NCI-H748 (cell line): ENCODE data around the gene C4A.
"Not testable (repeated sequence)": the region's sequence is repeated elsewhere in the genome, so short reads cannot be mapped to it uniquely, and the experiment has no call there.

Experiments
- DNase-seq: peaks from one replicate; lab custom pipeline; 2025; ENCODE audit not compliant: unreplicated experiment; lab: John Stamatoyannopoulos, UW

Gene C4A

DNA sequence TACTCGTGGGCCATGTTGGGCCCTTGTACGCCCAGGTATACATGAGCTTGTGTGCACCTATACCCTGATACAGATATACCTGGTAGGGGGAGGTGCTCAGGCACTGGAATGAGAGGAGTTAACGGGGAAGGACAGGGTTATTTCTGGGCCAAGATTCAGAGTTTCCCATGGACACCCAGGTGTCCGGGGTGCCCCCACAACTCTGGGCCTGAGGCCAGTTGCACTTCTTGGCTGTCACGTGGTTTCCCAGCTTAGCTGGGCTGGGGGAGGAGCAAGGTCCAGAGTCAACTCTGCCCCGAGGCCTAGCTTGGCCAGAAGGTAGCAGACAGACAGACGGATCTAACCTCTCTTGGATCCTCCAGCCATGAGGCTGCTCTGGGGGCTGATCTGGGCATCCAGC, at the start of gene C4A:
Gene C4A, plus strand, starts transcription at position 314 of the 400 bp plus-strand sequence. Its CDS starts 51 bp downstream, at position 365.
- DNase-seq = not testable (repeated sequence)

DNA sequence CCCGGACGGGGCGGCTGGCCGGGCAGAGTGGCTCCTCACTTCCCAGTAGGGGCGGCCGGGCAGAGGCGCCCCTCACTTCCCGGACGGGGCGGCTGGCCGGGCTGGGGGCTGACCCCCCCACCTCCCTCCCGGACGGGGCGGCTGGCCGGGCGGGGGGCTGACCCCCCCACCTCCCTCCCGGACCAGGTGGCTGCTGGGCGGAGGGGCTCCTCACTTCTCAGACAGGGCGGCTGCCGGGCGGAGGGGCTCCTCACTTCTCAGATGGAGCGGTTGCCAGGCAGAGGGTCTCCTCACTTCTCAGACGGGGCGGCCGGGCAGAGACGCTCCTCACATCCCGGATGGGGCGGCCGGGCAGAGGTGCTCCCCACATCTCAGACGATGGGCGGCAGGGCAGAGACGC, 49.7 kb upstream of the C4A start:
- DNase-seq = not testable (repeated sequence)

DNA sequence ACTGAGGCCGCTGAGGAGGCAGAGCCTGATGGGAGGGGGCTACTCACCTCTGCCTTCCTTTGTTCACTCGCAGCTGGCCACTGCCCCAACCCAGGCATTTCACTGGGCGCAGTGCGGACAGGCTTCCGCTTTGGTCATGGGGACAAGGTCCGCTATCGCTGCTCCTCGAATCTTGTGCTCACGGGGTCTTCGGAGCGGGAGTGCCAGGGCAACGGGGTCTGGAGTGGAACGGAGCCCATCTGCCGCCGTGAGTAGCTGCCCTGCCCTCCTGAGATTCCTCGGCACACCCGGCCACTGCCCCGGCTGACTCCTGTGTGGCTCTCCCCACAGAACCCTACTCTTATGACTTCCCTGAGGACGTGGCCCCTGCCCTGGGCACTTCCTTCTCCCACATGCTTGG, 48.3 kb upstream of the C4A start:
- DNase-seq = no peak

DNA sequence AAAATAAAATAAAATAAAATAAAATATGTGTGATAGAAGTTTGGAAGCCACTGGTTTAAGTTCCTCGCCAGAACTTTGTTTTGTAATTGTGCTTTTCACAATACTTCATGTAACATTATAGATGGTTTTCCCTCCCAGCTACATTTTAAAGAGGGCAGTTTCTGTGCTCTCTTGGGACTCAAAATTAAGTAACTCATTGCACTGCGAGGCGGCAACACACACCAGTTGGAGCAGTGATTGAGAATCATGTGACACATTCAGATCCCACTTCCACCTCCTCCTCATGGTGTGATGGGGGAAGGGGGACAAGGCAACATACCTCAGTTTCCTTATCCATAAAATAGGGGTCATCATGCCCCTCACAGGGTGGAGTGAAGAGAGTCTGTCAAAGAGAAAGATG, 46.8 kb upstream of the C4A start:
- no peak for DNase-seq

DNA sequence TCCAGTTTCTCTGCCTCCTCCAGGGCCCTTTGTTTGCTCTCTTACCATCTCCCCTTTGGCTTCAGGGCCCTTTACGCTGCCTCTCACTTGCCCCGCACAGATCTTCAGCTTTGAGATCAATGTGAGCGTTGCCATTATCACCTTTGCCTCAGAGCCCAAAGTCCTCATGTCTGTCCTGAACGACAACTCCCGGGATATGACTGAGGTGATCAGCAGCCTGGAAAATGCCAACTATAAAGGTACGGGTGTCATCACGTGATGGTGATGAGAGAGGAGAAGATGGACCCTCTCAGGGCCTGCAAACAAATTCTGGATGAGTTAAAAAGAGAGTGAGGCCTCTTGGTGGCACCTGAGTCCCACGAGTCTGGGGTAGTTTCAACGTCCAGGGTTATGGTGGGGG, 46.0 kb upstream of the C4A start:
- no peak for DNase-seq

DNA sequence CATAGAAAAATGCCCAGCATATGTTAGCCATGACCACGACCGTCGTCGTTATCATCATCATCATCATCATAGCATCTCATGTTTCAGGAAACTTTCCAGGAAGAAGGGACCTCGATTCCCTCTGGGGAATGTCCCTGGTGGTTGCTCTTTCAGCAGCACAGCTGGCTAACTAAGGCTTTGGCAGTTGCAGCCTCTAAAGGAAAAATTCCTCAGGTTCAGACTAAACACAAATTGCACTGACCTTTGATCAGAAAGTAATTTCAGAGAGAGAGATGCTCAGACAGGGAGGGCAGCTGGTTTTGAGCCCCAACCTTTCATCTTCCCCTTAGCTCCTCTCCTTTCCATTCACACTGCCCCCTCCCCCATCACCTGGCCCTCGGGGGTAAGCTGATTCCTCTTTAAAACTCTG, 41.6 kb upstream of the C4A start:
- no peak for DNase-seq

DNA sequence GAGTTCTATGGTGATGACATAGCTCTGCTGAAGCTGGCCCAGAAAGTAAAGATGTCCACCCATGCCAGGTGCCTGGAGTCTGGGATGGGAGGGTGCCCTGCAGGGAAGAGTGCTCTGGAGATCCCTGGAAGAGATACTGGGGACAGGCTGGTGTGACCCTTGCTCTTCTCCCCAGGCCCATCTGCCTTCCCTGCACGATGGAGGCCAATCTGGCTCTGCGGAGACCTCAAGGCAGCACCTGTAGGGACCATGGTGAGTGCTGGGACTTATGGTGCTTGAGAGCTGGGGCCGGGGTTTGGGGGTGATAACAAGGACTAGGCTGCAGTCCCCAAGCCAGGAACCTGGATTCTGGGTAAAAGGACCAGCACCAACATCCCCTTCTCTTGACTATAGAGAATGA, 38.1 kb upstream of the C4A start:
- DNase-seq = no peak

DNA sequence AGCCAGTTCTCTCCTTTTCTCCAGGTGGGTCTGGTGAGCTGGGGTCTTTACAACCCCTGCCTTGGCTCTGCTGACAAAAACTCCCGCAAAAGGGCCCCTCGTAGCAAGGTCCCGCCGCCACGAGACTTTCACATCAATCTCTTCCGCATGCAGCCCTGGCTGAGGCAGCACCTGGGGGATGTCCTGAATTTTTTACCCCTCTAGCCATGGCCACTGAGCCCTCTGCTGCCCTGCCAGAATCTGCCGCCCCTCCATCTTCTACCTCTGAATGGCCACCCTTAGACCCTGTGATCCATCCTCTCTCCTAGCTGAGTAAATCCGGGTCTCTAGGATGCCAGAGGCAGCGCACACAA, 36.7 kb upstream of the C4A start:
- no peak for DNase-seq

DNA sequence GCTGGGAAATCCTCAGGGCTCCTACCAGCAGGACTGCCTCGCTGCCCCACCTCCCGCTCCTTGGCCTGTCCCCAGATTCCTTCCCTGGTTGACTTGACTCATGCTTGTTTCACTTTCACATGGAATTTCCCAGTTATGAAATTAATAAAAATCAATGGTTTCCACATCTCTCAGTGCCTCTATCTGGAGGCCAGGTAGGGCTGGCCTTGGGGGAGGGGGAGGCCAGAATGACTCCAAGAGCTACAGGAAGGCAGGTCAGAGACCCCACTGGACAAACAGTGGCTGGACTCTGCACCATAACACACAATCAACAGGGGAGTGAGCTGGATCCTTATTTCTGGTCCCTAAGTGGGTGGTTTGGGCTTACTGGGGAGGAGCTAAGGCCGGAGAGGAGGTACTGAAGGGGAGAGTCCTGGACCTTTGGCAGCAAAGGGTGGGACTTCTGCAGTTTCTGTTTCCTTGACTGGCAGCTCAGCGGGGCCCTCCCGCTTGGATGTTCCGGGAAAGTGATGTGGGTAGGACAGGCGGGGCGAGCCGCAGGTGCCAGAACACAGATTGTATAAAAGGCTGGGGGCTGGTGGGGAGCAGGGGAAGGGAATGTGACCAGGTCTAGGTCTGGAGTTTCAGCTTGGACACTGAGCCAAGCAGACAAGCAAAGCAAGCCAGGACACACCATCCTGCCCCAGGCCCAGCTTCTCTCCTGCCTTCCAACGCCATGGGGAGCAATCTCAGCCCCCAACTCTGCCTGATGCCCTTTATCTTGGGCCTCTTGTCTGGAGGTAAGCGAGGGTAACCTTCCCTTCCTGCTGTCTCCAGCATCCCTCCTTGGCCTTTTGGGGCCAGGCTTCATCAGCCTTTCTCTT, 36.1 kb upstream of the C4A start, which contains the start of gene CFB:
Gene CFB, plus strand, starts transcription at position 589 of the 863 bp plus-strand sequence. Its CDS starts 127 bp downstream, at position 716.
- no peak for DNase-seq

DNA sequence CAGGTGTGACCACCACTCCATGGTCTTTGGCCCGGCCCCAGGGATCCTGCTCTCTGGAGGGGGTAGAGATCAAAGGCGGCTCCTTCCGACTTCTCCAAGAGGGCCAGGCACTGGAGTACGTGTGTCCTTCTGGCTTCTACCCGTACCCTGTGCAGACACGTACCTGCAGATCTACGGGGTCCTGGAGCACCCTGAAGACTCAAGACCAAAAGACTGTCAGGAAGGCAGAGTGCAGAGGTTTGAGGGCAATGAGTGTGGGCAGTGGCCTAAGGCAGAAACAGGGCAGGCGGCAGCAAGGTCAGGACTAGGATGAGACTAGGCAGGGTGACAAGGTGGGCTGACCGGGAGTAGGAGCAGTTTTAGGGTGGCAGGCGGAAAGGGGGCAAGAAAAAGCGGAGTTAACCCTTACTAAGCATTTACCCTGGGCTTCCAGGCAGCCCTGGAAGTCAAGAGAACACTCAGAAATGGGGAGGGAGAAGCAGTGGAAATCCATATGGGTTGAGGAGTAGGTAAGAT, 35.4 kb upstream of the C4A start:
- DNase-seq = no peak

DNA sequence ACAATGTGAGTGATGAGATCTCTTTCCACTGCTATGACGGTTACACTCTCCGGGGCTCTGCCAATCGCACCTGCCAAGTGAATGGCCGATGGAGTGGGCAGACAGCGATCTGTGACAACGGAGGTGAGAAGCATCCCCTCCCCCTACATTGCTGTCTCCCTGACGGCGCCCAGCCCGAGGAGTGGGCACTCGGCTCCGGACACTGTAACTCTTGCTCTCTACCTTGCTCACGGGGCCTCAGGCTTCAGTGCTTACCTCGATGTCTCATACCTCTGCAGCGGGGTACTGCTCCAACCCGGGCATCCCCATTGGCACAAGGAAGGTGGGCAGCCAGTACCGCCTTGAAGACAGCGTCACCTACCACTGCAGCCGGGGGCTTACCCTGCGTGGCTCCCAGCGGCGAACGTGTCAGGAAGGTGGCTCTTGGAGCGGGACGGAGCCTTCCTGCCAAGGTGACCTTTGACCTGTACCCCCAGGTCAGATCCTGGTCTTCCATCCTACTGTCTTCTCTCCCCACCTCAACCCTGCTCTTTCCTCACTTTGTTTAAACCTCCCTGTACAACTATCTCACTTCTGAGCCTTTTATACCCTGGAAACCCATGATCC, 34.7 kb upstream of the C4A start:
- no peak for DNase-seq

DNA sequence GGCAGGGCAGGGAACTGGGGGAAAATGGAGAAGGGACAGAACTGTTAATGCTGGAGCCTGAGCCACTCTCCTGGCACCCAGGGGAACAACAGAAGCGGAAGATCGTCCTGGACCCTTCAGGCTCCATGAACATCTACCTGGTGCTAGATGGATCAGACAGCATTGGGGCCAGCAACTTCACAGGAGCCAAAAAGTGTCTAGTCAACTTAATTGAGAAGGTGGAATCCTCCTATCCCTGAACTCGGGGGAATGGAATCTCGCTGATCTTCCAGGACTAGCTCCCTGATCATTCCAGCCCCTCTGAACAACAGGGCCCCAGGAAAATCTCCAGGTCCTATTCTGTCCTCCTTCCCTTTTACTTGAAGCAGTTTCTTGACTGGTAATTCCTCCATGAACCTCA, 34.0 kb upstream of the C4A start:
- no peak for DNase-seq

DNA sequence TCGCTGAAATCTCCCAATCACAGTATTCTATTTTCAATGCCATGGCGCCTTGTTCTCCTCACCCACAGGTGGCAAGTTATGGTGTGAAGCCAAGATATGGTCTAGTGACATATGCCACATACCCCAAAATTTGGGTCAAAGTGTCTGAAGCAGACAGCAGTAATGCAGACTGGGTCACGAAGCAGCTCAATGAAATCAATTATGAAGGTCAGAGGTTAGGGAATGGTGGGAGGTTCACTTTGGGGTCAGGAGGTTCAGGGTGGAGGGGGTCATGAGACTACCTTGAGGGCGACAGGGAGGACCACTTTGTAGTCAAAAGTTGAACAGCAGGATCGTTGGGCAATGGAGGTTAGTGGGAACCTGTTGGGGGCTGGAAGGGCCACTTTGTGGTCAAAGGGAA, 33.6 kb upstream of the C4A start:
- no peak for DNase-seq

DNA sequence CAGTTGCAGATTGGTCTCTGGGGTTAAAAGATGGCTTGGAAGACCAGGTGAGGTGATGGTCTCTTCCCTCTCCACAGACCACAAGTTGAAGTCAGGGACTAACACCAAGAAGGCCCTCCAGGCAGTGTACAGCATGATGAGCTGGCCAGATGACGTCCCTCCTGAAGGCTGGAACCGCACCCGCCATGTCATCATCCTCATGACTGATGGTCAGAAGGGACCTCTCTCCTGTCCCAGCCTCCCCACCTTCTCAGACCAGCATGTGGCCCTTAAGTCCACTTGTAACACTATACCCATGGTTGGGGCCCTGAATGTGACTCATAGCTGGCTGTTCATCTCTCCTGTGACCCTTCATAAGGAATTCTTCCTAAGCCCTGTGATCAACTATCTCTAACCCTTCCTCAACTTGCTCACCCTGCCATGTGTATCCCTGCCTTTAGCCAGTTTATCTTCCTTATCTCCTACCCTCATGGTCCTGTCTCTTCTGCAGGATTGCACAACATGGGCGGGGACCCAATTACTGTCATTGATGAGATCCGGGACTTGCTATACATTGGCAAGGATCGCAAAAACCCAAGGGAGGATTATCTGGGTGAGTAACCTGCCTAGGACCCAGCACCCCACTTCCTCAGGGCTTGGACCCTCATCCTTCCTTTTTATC, 33.0 kb upstream of the C4A start:
- DNase-seq = no peak

DNA sequence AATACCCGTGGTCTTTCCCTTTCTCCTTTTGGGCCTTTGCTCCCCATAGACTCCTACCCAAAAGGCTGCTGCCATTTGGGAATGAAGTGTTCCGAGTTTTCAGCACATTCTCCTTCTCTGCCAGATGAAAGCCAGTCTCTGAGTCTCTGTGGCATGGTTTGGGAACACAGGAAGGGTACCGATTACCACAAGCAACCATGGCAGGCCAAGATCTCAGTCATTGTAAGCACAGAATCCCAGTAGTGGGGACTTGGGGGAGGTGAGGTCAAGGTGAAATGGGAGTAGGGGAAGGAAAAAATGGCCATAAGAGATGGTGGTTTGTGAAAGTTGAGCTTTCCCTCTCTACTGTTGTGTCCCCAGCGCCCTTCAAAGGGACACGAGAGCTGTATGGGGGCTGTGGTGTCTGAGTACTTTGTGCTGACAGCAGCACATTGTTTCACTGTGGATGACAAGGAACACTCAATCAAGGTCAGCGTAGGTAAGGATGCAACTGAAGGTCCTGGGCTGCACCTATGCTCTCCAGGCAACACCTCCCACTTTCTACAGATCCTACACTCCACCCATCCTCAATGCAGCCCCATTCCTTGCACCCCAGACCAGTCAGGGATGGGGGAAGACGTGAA, 31.8 kb upstream of the C4A start:
- no peak for DNase-seq

DNA sequence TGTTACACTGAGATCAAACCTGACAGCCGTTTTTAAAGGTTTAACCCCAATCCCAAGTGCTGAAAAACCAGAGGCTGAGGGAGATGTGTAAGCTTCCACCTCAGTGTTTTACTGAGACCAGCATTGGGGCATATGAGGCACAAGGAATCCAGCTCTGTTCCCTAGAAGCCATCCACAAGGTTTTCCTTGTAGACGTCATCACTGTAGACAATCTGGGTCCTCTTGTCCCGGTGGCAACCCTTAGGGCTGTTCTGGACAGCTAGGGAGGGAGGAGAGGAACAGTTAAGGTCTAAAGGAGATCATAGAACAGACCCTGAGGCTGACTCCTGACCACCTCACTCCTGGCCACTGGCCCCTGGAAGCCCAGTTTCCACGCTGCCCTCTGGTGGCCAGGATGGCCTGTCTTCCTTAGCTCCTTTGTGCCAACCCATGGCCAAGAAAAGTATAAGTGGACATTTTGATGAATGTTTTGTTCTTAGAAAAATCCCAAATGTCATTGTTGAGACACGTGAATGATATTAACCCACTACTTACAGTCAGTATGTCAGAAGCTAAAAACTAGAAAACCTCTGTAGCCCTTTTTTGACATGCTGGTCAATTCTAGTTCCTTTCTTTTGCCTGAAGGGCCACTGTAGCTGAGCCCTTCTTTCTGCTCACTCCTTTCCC, 29.6 kb upstream of the C4A start:
- peak; percentile 47 for DNase-seq

DNA sequence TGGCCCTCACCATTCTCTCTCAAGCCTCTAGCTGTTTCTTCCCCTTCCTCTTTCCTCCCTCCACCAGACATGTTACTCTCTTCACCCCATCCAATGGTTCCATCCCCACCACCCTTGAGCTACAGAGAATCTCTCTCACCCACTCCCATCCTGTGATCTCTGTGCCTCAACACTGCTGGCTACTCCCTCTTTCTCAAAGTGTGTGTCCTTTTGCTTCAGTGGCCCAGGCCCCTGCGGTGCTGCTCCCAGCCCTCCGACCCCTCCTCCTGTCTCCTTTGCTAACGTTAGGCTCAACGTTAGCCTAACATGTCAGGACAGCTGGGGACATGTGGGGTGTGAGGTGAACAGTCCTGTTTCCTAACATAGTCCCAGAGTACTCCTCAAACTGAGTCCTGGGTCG, 29.0 kb upstream of the C4A start:
- DNase-seq = no peak

DNA sequence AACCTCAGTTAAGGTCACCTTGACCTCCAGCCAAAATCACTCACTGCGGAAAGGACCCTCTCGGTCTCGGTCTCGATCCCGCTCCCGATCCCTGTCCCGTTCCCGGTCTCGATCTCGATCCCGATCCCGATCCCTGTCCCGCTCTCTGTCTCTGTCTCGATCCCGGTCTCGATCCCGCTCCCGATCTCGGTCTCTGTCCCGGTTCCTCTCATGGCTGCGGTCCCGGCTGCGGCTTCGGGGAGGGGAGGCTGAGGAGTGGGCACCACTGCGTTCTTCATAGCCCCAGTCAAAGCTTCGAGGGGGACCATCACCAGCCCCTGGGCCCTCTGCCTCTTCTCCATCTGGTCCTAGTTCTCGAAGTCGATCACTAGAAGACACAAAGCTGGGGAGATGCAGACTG, 27.3 kb upstream of the C4A start:
- DNase-seq = no peak

DNA sequence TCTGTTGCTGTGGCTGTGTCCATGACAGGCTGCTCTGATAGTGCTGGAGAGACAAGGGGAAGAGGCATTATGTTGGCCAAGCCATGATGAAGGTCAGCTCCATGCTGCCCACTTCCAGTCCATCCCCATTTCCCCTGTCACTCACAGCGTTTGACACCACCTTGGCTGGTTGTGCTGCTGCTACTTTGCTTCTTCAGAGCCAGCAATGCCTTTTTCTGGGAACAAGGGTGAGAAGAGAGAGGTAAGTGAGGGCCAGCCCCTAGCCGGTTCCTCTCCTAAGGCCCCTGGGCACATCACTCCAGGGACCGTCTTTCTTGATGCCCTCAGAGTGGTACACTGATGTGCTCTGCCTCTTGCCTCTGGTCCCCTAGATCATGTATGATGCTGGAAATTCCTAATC, 25.1 kb upstream of the C4A start:
- no peak for DNase-seq

DNA sequence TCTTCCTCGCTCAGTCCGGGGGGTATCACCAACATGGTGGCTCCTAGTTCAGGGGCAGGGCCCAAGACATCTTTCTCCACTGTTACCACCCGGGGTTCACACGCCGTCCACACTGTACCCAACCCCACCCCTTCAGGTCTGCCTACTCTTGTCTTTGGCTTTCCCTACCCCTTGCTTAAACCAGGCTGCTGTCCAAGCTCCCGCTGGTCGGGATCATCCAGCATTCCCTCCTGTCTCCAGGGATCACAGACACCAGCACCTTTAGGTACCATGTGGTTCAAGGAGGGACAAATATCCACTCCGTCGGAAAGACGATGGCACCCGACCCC, 23.5 kb upstream of the C4A start:
- peak; percentile 39 for DNase-seq
